H1 (cell line): ENCODE measurements around the gene CIPC. TPM values are rescaled to one million over a fixed set of nuclear protein-coding genes. Genes with fewer than 3 reads are reported as not detected.

Experiments
- CTCF ChIA-PET: fragments of 300-600 bp; sonication (Branson Sonifier 250); formaldehyde crosslinking; loops from one replicate; lab custom pipeline; 2021; ENCODE audit not compliant: partially characterized antibody; lab: Charles Lee
- POLR2A ChIA-PET: fragments of 300-600 bp; sonication (Branson Sonifier 250); formaldehyde crosslinking; loops from one replicate; lab custom pipeline; 2021; ENCODE audit warnings: inconsistent platforms; ENCODE audit not compliant: partially characterized antibody; lab: Charles Lee
- DNase-seq, 2 experiments: peaks; one replicate each; pipeline versions ENCODE4 v3.0.0 to v3.0.0-alpha.2; 2010 to 2022; ENCODE audit warnings: low spot score in 2 of 2, low read depth in 1 of 2, mixed read lengths in 1 of 2
- FAIRE-seq: peaks from 2 replicates; lab custom pipeline; 2011; peaks lifted over from hg19 to GRCh38; lab: Jason Lieb, UNC
- H2AFZ ChIP-seq: 2 replicates; pipeline ENCODE4 v1.8.1; 2012; ENCODE audit warnings: low read length, inconsistent platforms
- H2AK5ac ChIP-seq: 2 replicates; pipeline ENCODE4 v1.6.1; 2013; ENCODE audit warnings: low read depth, low read length
- H2BK120ac ChIP-seq: replicated peaks from 2 replicates; pipeline ENCODE3; 2013; ENCODE audit warnings: low read depth, low read length, inconsistent platforms
- H2BK12ac ChIP-seq: 2 replicates; pipeline ENCODE4 v1.6.1; 2013; ENCODE audit warnings: low read depth, low read length
- H2BK15ac ChIP-seq: 2 replicates; pipeline ENCODE4 v1.6.1; 2013; ENCODE audit warnings: low read length
- H2BK20ac ChIP-seq: 2 replicates; pipeline ENCODE4 v1.6.1; 2013; ENCODE audit warnings: low read length
- H2BK5ac ChIP-seq: 2 replicates; pipeline ENCODE4 v1.6.1; 2013; ENCODE audit warnings: low read depth, low read length
- H3K14ac ChIP-seq: 2 replicates; pipeline ENCODE4 v1.6.1; 2013; ENCODE audit warnings: inconsistent platforms; ENCODE audit not compliant: insufficient read length
- H3K18ac ChIP-seq: 2 replicates; pipeline ENCODE4 v1.6.1; 2013; ENCODE audit warnings: low read length; ENCODE audit errors: extremely low read depth
- H3K23ac ChIP-seq: 2 replicates; pipeline ENCODE4 v1.6.1; 2013; ENCODE audit warnings: inconsistent platforms; ENCODE audit not compliant: insufficient read length
- H3K23me2 ChIP-seq: 2 replicates; pipeline ENCODE4 v1.6.1; 2013; ENCODE audit warnings: low read depth, low read length
- H3K27ac ChIP-seq: 2 replicates; pipeline ENCODE4 v1.6.1; 2011; ENCODE audit warnings: low read depth, low read length, inconsistent platforms
- H3K27me3 ChIP-seq, 4 experiments: replicated peaks in 1 of 4; 1 replicate in 1 of 4; 2 replicates in 3 of 4; pipeline versions ENCODE4 v1.6.1 to v1.8.1; 2011 to 2013; ENCODE audit warnings: low read length in 3 of 4, mild to moderate bottlenecking in 3 of 4, inconsistent platforms in 2 of 4, mixed read lengths in 2 of 4, moderate library complexity in 1 of 4; ENCODE audit not compliant: control insufficient read depth in 3 of 4, insufficient read depth in 3 of 4; ENCODE audit errors: extremely low read depth in 1 of 4
- H3K36me3 ChIP-seq, 4 experiments: 2 replicates each; pipeline versions ENCODE4 v1.6.1 to v1.8.1; 2011 to 2013; ENCODE audit warnings: mild to moderate bottlenecking in 4 of 4, low read length in 3 of 4, moderate library complexity in 2 of 4, control low read depth in 1 of 4, inconsistent platforms in 1 of 4; ENCODE audit not compliant: insufficient read depth in 4 of 4, control insufficient read depth in 2 of 4
- H3K4ac ChIP-seq: replicated peaks from 2 replicates; pipeline ENCODE3; 2013; ENCODE audit warnings: low read length, low read depth, mixed read lengths, inconsistent platforms; ENCODE audit not compliant: insufficient read length
- H3K4me1 ChIP-seq, 4 experiments: replicated peaks in 1 of 4; 1 replicate in 1 of 4; 2 replicates in 3 of 4; pipeline versions ENCODE4 v1.6.1 to v1.8.1; 2011 to 2013; ENCODE audit warnings: low read length in 3 of 4, inconsistent platforms in 2 of 4, mixed read lengths in 1 of 4; ENCODE audit not compliant: insufficient read depth in 4 of 4, control insufficient read depth in 3 of 4
- H3K4me2 ChIP-seq, 2 experiments: 2 replicates each; pipeline versions ENCODE4 v1.6.1 to v1.8.1; 2011 to 2013; ENCODE audit warnings: low read depth in 2 of 2, low read length in 2 of 2, control low read depth in 1 of 2, inconsistent platforms in 1 of 2, mild to moderate bottlenecking in 1 of 2; ENCODE audit not compliant: insufficient read depth in 1 of 2
- H3K4me3 ChIP-seq, 4 experiments: fragments of 200-600, 300-600 bp in 1 of 4; sonication (generic), shearing (Covaris generic), sonication (Bioruptor Twin) in 1 of 4; 2 replicates each; pipeline versions ENCODE4 v1.5.1 to v1.8.1; 2011 to 2016; ENCODE audit warnings: low read length in 4 of 4, low read depth in 3 of 4, control low read depth in 2 of 4, inconsistent platforms in 2 of 4, mild to moderate bottlenecking in 2 of 4, mixed read lengths in 1 of 4, moderate library complexity in 1 of 4; ENCODE audit not compliant: insufficient read depth in 2 of 4; ENCODE audit errors: extremely low read depth in 1 of 4
- H3K56ac ChIP-seq: replicated peaks from 2 replicates; pipeline ENCODE3; 2013; ENCODE audit warnings: low read depth, mild to moderate bottlenecking, mixed read lengths, low read length, inconsistent platforms; ENCODE audit not compliant: insufficient read length
- H3K79me1 ChIP-seq: 2 replicates; pipeline ENCODE4 v1.6.1; 2013; ENCODE audit warnings: low read depth, low read length, control low read depth
- H3K79me2 ChIP-seq, 2 experiments: 2 replicates each; pipeline versions ENCODE4 v1.6.1 to v1.8.1; 2012 to 2013; ENCODE audit warnings: low read length in 2 of 2, mild to moderate bottlenecking in 2 of 2, inconsistent platforms in 1 of 2; ENCODE audit not compliant: insufficient read depth in 2 of 2, control insufficient read depth in 1 of 2
- H3K9ac ChIP-seq, 4 experiments: replicated peaks in 1 of 4; 1 replicate in 1 of 4; 2 replicates in 3 of 4; pipeline versions ENCODE4 v1.6.1 to v1.8.1; 2011 to 2013; ENCODE audit warnings: low read depth in 3 of 4, low read length in 3 of 4, control low read depth in 2 of 4, mild to moderate bottlenecking in 2 of 4, moderate library complexity in 2 of 4, inconsistent platforms in 1 of 4; ENCODE audit errors: extremely low read depth in 1 of 4
- H3K9me3 ChIP-seq, 2 experiments: 2 replicates each; pipeline versions ENCODE4 v1.6.1 to v1.8.1; 2012 to 2013; ENCODE audit warnings: mild to moderate bottlenecking in 2 of 2, moderate library complexity in 2 of 2, control low read depth in 1 of 2, inconsistent platforms in 1 of 2, low read depth in 1 of 2, low read length in 1 of 2, mixed read lengths in 1 of 2; ENCODE audit not compliant: insufficient read depth in 2 of 2
- H4K20me1 ChIP-seq, 2 experiments: replicated peaks in 1 of 2; 2 replicates each; pipeline versions ENCODE3 to v1.8.1; 2011 to 2013; ENCODE audit warnings: inconsistent platforms in 2 of 2, low read length in 2 of 2, mild to moderate bottlenecking in 1 of 2; ENCODE audit not compliant: insufficient read depth in 2 of 2, control insufficient read depth in 1 of 2
- H4K5ac ChIP-seq: 2 replicates; pipeline ENCODE4 v1.6.1; 2013; ENCODE audit warnings: low read length, low read depth, mixed read lengths, inconsistent platforms; ENCODE audit not compliant: insufficient read length
- H4K8ac ChIP-seq: 2 replicates; pipeline ENCODE4 v1.8.0; 2013; ENCODE audit warnings: mild to moderate bottlenecking, moderate library complexity, low read length, inconsistent platforms; ENCODE audit not compliant: insufficient read depth; ENCODE audit errors: extremely low read depth
- H4K91ac ChIP-seq: replicated peaks from 2 replicates; pipeline ENCODE3; 2013; ENCODE audit warnings: low read length, mixed read lengths, inconsistent platforms; ENCODE audit not compliant: insufficient read length
- BCL11A ChIP-seq, 2 experiments: IDR thresholded peaks; one replicate each; pipeline ENCODE4 v1.6.1; 2011; ENCODE audit warnings: low read depth in 2 of 2, low read length in 2 of 2, mild to moderate bottlenecking in 2 of 2
- CHD1 ChIP-seq: IDR thresholded peaks from 2 replicates; pipeline ENCODE4 v1.6.1; 2012; ENCODE audit warnings: low read depth, low read length, improper control_type of control experiment
- FOSL1 ChIP-seq: IDR thresholded peaks from 2 replicates; pipeline ENCODE4 v1.6.1; 2011; ENCODE audit warnings: mild to moderate bottlenecking, low read depth, low read length, moderate library complexity; ENCODE audit not compliant: insufficient read depth
- NRF1 ChIP-seq: IDR thresholded peaks from 2 replicates; pipeline ENCODE4 v1.6.1; 2011; ENCODE audit warnings: mild to moderate bottlenecking, low read depth, low read length, improper control_type of control experiment
- PHF8 ChIP-seq: fragments of 200-600 bp; sonication (generic); conservative IDR thresholded peaks from 2 replicates; pipeline ENCODE4 v1.7.1; 2012; ENCODE audit warnings: low read depth, mild to moderate bottlenecking, inconsistent platforms, low read length, moderate library complexity
- RBBP5 ChIP-seq: IDR thresholded peaks from 2 replicates; pipeline ENCODE4 v1.7.1; 2012; ENCODE audit warnings: low read depth, mild to moderate bottlenecking, inconsistent platforms, low read length, moderate library complexity, borderline replicate concordance
- RFX5 ChIP-seq: IDR thresholded peaks from 2 replicates; pipeline ENCODE4 v1.6.1; 2011; ENCODE audit warnings: low read depth, low read length, improper control_type of control experiment, borderline replicate concordance
- SAP30 ChIP-seq: fragments of 300-600 bp; sonication (generic); IDR thresholded peaks from 2 replicates; pipeline ENCODE4 v1.7.1; 2012; ENCODE audit warnings: low read length, moderate library complexity, mild to moderate bottlenecking, inconsistent platforms; ENCODE audit not compliant: insufficient read depth, insufficient replicate concordance
- TEAD4 ChIP-seq: IDR thresholded peaks from 2 replicates; pipeline ENCODE4 v1.6.1; 2012; ENCODE audit warnings: low read depth, low read length, inconsistent platforms, mixed read lengths
- YY1 ChIP-seq: IDR thresholded peaks from 2 replicates; pipeline ENCODE4 v1.6.1; 2011; ENCODE audit warnings: low read depth, mild to moderate bottlenecking, low read length
- WGBS, 2 experiments: shearing (Covaris generic) in 1 of 2; methylation state at CpG; one replicate each; pipeline versions ENCODE4 v1.1.6 to v1.1.7; 2013 to 2015; ENCODE audit warnings: low lambda C conversion rate in 2 of 2, mixed read lengths in 2 of 2, inconsistent platforms in 1 of 2, low coverage in 1 of 2, missing lambda C conversion rate in 1 of 2; ENCODE audit not compliant: insufficient replicate concordance in 2 of 2, insufficient coverage in 1 of 2, insufficient read length in 1 of 2; ENCODE audit errors: extremely low coverage in 1 of 2, missing lambda C conversion rate in 1 of 2; 5-methylcytosine and 5-hydroxymethylcytosine counted together
- polyA plus RNA-seq, 7 experiments: library from polyadenylated mRNA; depleted of rRNA in 3 of 7; stranded (reverse) in 5 of 7; unstranded in 2 of 7; fragments of >200 nt in 5 of 7; fragments of 200-250 nt in 2 of 7; gene quantifications; 1 replicate in 5 of 7; 2 replicates in 1 of 7; 4 replicates in 1 of 7; pipeline versions ENCODE4 v1.2.1 to v1.2.3, GENCODE V29; 2011 to 2013; ENCODE audit warnings: missing spikeins in 2 of 7, mixed read lengths in 2 of 7
- total RNA-seq: library from RNA; stranded (reverse); fragmentation: NEBNext Ultra II Directional; extraction: Animal tissue kit (Norgen Biotek cat#: 25700); gene quantifications from 2 replicates; pipeline ENCODE4 v1.2.1, GENCODE V29; 2021
- TF ChIP-seq, protein P1 (sequence below), 3 experiments: IDR thresholded peaks; 1 replicate in 2 of 3; 2 replicates in 1 of 3; pipeline versions ENCODE4 v1.5.1 to v1.6.1; 2011; ENCODE audit warnings: low read length in 3 of 3, mild to moderate bottlenecking in 3 of 3, inconsistent platforms in 2 of 3, low read depth in 1 of 3, moderate library complexity in 1 of 3; ENCODE audit not compliant: insufficient read depth in 1 of 3; ENCODE audit errors: control extremely low read depth in 1 of 3

Gene CIPC
- total and polyA plus RNA-seq, 2 of the 8 experiments (the other 6 are each of a cell fraction or from before 2014, with no cell fraction given) = 13.9 to 32.7 TPM

DNA sequence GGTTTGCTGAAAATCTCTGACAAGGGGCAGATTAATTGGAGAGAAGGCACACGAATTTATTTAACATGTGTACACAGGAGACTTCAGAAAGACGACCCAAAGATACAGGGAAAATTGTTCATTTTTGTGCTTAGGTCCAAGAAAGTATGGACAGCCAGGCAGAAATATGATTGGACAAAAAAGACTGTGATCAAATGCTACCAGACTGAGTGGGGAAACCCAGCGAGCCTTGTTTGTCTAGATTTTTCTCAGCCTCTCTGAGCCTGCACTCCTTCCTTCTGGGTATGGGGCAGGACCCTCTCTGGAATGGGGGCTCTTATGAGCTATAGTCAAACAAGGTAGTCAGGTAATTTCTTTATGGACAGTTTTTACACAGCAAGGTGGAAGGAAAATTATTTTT, 10.4 kb upstream of the CIPC start:
- Histone ChIP-seq H3K79me2 (no peaks in the 10 kb centered on the region), H2AFZ (no peak overlapping the region), H3K14ac (no peak overlapping the region), H3K18ac (no peak overlapping the region), H3K9me3 (peaks cover 13% of the 10 kb centered on the region in 2 experiments), H4K91ac (no peak overlapping the region), H3K56ac (no peak overlapping the region), H3K23me2 (no peaks in the 10 kb centered on the region), H3K4me3 (peak overlapping the region in 1 of 4 experiments; percentile 36; a peak in 1 of 8 replicates), H3K36me3 (no peaks in the 10 kb centered on the region), H2BK20ac (0 out of 2 replicates have a peak overlapping the region, but pooled peaks have one; percentile 37), H3K23ac (no peak overlapping the region), H3K4me1 (peaks cover 10 to 30% (median 19%) of the 10 kb centered on the region in 4 experiments), H2BK5ac (peak overlapping the region; percentile 84), H4K8ac (no peak overlapping the region), H2BK12ac (peak overlapping the region; percentile 84; the same call in 1 of the 2 replicates), H3K79me1 (no peaks in the 10 kb centered on the region), H3K4me2 (peak overlapping the region; percentile 47 to 54; a peak in 2 of 4 replicates), H3K27me3 (no peaks in the 10 kb centered on the region), H4K20me1 (no peaks in the 10 kb centered on the region), H4K5ac (no peak overlapping the region), H3K27ac (peak overlapping the region; percentile 74), H3K9ac (peak overlapping the region in 3 of 4 experiments; percentile 46 to 54 (median 49); a peak in 4 of 7 replicates), H2AK5ac (no peak overlapping the region), H3K4ac (no peak overlapping the region), H2BK120ac (no peak overlapping the region), H2BK15ac (no peak overlapping the region)
- WGBS, 2 experiments = 80% methylated on average over 3 of the region's 3 CpGs; no CpG with 5 or more reads in 1 of the 2 experiments
- no peak for DNase-seq
- POLR2A ChIA-PET = interaction anchor here (0.6 to 5.7 kb wide), 5 partner anchors 10 to 153 kb away, joined by 3 to 45 read pairs (median 3); no protein-coding TSS in a partner anchor
- FAIRE-seq = no peak
- CTCF ChIA-PET = interaction anchor here (0.6 to 56.8 kb wide), 9 partner anchors 8 to 215 kb away, joined by 3 to 1490 read pairs (median 10); partner anchors contain the start of genes CIPC and ZDHHC22
- TF ChIP-seq NRF1 (no peak), BCL11A (IDR thresholded peaks at IDR 0.05; ENCODE audit: low read depth in 2 of 2, low read length in 2 of 2) (no peak), FOSL1 (no peak), YY1 (no peak), CHD1 (no peak), RBBP5 (no peak), PHF8 (no peak), RFX5 (no peak), TEAD4 (no peak), SAP30 (no peak)
- TF ChIP-seq, protein P1, sequence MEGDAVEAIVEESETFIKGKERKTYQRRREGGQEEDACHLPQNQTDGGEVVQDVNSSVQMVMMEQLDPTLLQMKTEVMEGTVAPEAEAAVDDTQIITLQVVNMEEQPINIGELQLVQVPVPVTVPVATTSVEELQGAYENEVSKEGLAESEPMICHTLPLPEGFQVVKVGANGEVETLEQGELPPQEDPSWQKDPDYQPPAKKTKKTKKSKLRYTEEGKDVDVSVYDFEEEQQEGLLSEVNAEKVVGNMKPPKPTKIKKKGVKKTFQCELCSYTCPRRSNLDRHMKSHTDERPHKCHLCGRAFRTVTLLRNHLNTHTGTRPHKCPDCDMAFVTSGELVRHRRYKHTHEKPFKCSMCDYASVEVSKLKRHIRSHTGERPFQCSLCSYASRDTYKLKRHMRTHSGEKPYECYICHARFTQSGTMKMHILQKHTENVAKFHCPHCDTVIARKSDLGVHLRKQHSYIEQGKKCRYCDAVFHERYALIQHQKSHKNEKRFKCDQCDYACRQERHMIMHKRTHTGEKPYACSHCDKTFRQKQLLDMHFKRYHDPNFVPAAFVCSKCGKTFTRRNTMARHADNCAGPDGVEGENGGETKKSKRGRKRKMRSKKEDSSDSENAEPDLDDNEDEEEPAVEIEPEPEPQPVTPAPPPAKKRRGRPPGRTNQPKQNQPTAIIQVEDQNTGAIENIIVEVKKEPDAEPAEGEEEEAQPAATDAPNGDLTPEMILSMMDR (IDR thresholded peaks at IDR 0.05; ENCODE audit: control extremely low read depth in 1 of 3, insufficient read depth in 1 of 3, low read depth in 1 of 3, low read length in 3 of 3) = no peak
